ENCODE measurements around the gene CDH22.

The CDH22 gene

GRCh38 chr20:46212252-46212651, 96.0 kb downstream of the CDH22 start:
- no peak for DNase-seq

DNA sequence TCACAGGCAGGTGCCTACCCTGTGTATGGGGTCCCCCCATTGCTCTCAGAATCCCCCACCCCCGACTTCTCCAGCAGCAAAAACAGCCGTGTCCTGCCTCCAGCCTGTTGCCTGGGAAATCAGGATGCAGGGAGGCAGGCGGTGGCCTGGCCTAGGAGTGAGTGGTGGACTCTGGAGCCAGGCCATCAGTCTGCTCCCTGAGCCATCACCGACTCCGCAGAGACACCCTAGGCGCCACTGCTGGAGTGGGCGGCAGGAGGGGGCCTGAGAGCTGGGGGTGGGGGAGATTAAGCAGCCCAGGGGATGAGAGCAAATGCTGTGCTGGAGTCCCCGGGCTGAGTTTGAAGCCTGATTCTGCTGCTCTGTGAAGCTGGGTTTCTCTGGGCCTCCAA, 97.0 kb downstream of the CDH22 start:
- no peak for DNase-seq

GRCh38 chr20:46210672-46211330, 97.5 kb downstream of the CDH22 start:
- DNase-seq, result no peak

GRCh38 chr20:46209930-46210671, 98.2 kb downstream of the CDH22 start:
- DNase-seq, result no peak

DNA sequence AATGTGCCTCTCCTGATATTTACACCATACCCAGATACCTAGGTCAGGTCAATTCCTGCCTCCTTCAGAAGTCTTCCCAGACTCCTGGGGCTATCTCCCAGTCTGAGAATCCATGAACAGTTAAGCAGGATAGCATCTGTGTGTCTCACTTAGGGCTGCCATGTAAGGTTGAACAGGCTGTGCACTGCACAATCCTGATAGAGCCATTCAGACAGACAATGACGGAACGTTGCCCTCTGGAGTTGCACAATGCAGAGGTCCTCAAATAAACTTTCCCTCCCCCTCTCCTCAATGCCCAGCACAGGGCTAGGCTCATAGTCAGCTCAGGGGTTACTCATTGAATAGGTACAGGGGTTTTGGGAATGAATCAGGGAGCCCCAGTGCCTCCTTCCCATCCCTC, 100.5 kb downstream of the CDH22 start:
- DNase-seq, result no peak

DNA sequence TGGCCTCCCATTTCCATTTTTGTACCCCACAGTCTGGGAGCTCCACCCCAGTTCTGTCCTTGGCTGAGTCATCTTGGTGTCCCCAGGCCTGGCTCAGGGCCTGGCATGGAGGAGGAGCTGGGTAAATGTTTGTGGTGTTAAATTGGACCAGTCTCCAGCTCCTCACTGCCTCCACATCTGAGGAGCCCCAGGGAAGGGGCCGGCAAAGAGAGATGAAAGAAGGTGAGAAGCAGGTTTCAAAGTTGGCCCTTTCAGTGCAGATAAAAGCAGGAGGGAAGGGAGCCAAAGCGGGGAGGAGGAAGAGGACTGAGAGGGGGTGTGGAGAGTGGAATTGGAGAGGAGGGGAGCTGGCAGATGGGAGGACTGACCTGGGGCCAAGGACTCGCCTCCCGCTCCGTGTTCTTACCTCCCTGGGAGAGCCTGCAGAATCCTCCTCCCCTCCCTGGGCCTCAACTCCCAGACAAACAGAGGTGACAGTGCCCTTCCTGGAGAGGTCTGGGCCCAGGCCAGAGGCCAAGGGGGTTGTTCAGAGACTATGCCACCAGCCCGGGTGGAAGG, 101.2 kb downstream of the CDH22 start:
- DNase-seq, result no peak

DNA sequence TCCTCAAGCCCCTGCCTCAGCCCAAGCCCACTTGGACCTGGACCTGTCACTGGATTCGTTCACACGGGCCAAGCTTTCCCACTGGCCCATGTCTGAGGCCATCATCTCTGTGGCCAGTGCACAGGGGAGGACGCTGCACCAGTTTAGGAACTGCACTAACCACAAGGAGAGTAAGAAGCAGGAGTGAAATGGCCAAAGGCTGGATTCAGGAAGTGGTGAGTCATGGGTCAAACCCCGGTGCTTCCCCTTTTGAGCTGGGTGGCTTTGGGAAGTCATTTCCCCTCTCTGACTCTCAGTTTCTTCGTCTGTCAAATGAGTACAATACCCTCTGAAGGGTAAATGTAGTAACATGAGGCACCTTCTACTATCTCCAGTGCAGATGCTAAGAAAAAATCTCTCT, 102.3 kb downstream of the CDH22 start:
- peak; percentile 18 for DNase-seq

GRCh38 chr20:46205349-46205748, 102.9 kb downstream of the CDH22 start:
- no peak for DNase-seq

DNA sequence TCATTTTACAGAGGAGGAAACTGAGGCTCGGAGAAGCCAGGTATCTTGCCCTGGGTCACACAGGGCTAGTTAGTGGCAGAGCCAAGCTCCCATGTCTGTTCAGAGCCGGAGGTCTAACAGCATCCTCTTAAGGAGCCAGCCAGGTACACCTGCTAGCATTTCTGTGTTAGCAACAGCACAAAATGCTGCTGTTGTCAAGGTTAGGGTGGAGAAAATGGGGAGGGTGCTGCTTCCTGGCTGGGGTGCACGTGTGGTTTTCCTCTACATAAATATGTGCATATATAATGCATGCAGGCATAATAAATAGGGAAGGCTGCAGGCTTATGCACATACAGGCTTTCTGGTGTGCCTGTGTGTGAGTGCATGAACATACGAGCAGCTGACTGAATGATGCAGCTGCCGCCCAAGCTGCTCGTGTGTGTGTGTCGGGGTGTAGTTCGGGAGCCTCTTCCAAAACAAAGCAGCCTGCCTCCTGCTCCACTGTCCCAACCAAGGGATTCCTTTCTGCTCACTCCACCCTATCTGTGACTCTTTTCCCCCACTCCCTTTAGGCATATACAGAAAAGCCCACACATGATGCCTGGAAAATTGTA, 103.6 kb downstream of the CDH22 start:
- no peak for DNase-seq

DNA sequence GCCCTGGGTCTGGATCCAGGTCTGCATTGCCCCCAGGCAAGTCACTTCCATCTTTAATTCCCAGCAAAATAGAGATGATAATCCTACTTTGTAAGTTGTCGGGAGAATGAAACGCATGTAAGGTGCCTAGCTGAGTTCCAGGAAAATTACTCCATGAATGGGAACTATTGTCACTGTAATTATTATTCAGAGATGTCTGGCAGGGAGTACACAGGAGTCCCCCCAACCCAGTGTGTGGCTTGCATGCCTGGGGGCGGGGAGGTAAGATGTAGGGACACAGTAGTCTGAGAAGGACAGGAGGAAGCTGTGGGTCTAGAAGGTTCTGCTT, 104.8 kb downstream of the CDH22 start:
- no peak for DNase-seq

GRCh38 chr20:46202766-46203509, 105.4 kb downstream of the CDH22 start:
- DNase-seq, result no peak

DNA sequence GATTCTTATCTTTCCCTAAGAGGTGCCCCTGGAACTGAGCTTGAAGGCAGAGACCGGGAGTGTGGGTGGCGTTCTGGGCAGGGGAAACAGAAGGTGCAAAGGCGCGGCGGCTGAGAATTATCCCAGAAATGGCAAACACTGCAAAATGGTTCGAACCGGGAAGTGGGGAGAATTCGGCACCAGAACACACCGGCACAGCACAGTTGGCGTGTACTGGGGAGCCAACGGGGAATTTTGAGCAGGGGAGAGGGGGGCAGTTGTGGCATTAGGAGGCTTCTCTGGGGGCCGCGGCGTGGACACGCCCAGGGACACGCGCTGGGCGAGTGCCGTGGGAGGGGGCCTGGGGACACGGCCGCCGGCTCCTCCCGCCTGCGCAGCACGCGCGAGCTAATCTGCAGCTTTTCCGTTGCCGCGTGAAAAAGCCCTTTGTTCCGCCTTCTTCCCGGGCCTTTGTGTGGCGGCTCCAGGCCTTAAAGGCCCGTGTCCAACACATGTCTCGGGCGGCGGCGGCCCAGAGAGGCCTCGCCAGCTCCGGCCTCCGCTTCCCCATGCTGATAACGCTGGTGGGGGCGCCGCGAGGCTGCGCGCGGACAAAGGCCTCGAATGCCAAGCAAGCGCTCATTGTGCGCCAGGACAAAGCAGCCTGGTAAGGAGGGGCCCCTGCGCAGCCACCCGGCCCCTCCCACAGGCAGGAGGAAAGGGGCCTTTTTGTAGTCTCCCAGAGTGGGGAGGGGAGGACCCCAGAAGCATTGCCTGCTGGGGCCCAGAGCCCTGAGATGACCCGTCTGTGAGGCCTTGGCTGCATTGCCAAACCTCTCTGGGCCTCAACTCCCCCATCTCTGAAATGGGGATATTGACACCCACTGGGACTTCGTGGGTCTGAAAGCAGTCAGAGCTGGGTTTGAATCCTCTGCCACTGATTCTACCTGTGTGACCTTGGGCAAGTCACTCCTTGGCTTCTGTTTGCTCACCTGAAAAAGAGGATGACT, 107.4 kb downstream of the CDH22 start:
- no peak for DNase-seq

- peak; percentile 46 for DNase-seq
Measured at GRCh38 chr20:46199198-46199597, 109.1 kb downstream of the CDH22 start.

- DNase-seq, result no peak
Measured at GRCh38 chr20:46196990-46197389, 111.3 kb downstream of the CDH22 start.

DNA sequence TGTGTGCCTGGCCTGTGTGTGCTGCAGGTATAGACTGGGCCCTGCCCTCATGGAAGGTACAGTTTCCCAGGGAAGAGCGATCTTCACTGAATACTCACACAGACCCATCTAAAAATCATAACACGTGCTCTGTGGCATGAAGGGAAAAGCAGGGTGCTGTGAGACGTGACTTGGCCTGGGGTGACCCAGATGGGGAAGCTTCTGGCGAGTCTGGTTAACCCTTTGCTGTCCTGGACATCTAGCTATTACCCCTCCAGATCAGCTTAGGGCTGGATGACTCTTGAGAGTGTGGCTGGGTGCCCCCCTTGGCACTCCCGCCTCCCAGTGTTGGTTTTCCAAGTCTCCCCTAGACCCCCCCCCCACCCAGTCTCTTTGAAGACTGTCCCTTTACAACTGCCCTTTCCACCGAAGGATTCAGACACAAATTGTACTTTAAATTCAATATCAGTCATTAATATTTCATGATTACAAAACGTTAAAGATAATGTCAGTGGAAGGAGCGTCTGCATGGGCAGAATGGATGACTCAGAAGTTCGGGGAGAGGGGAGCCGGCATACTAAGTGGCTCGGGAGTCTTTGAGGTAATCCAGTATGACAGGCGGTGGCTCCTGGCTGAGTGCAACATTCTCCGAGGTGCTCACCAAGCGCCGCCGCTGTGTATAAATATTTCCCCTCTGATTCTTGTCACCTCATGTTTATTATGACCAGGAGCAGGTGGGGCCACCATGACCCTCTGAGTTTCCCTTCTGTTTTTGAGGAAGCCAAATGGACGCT, 112.8 kb downstream of the CDH22 start:
- DNase-seq, result no peak

- DNase-seq, result no peak
Measured at GRCh38 chr20:46194409-46194808, 113.9 kb downstream of the CDH22 start.

DNA sequence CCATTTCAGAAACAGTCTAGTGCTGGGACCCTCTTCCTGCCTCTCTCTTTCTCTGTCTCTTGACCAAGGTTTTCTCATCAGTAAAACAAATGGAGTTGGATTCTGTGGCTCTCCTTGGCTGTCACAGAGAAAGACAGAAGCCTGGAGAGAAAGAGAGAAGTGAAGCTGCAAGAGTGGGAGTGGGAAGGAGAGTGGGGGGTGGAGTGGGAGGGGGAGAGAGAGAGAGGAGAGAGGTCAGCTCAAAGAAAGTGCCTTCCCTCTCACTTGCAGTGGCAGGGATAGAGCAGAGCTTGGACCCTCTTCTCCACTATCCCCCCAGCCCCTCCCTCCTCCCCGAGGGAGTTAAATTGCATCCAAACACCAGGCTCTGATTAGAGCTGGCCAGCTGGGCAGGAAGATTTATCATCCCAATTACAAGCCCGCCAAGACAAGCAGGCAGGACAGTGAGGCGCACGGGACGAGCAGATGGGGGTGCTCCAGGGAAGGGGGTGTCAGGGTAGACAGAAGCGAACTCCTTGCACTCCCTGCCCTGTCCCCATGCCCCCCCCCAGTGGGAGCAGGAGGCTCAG, 115.8 kb downstream of the CDH22 start:
- DNase-seq, result no peak

DNA sequence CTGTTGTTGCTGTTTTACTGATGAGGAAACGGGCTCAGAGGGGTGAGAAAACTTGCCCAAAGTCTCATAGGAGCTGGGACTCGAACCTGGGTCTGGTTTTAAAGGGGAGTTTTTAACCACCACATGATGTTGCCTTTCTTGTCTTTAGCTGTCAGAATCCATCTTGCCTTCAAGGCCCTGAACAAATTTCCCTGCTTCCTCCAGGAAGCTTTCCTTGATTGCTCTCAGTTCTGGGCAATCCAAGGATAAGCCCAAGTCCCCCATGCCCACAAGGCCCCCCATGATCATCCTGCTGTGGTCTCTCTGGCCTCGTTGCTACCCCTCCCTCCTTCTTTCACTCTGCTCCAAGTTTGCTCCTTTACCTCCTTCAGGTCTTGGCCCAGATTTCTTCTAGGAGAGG, 116.7 kb downstream of the CDH22 start:
- DNase-seq, result no peak

- DNase-seq, result no peak
Measured at GRCh38 chr20:46191168-46191540, 117.1 kb downstream of the CDH22 start.

GRCh38 chr20:46190478-46191167, 117.7 kb downstream of the CDH22 start:
- DNase-seq, result no peak

Data from stimulated activated CD4-positive, alpha-beta T cell treated with anti-CD3 and anti-CD28 coated beads, Interleukin-15, amount 100 ng/mL, for 24 hours (primary cell).